Thoracic aorta (tissue), 2 donors: ENCODE data around the gene PRIM1. TPM values are rescaled to one million over a fixed set of nuclear protein-coding genes. Genes with fewer than 3 reads are reported as not detected.

Source experiments
- ATAC-seq: fragments of 150-250 bp; one replicate; pipeline ENCODE4 v1.8.0; 2017; ENCODE audit warnings: low read depth; ENCODE audit not compliant: insufficient number of reproducible peaks, low FRiP score
- DNase-seq: peaks from one replicate; pipeline ENCODE4 v3.0.0-alpha.2; 2020; ENCODE audit warnings: low spot score
- H3K27ac ChIP-seq, 2 donors: fragments of 200-600 bp; sonication (generic); 1 replicate in 1 of 2; 2 replicates in 1 of 2; pipeline ENCODE4 v1.5.1; 2016; ENCODE audit warnings: mild to moderate bottlenecking in 2 of 2, moderate library complexity in 2 of 2
- H3K27me3 ChIP-seq: fragments of 200-600 bp; sonication (generic); replicated peaks from 2 replicates; pipeline ENCODE4 v1.6.0; 2016; ENCODE audit warnings: mild to moderate bottlenecking; ENCODE audit not compliant: insufficient read depth
- H3K36me3 ChIP-seq: fragments of 200-600 bp; sonication (generic); one replicate; pipeline ENCODE4 v1.5.1; 2016
- H3K4me1 ChIP-seq, 2 donors: fragments of 200-600 bp; sonication (generic); 1 replicate in 1 of 2; 2 replicates in 1 of 2; pipeline versions ENCODE4 v1.5.1 to v1.6.0; 2016; ENCODE audit warnings: low read depth in 2 of 2, mild to moderate bottlenecking in 1 of 2; ENCODE audit not compliant: control insufficient read depth in 1 of 2
- H3K4me3 ChIP-seq: fragments of 200-600 bp; sonication (generic); 2 replicates; pipeline ENCODE4 v1.5.1; 2016; ENCODE audit warnings: mild to moderate bottlenecking
- H3K9me3 ChIP-seq: fragments of 200-600 bp; sonication (generic); 2 replicates; pipeline ENCODE4 v1.5.1; 2016
- total RNA-seq, 2 donors: library from RNA; depleted of rRNA; stranded (reverse); fragments of >200 nt; gene quantifications; one replicate each; pipeline versions ENCODE4 v1.1.0 to v1.2.3, GENCODE V29; 2016
- TF ChIP-seq, protein P1 (sequence below): fragments of 200-600 bp; sonication (generic); IDR thresholded peaks from one replicate; pipeline ENCODE4 v1.5.1; 2019; ENCODE audit warnings: antibody characterized with exemption

PRIM1 gene
- total RNA-seq, 2 donors from 2014 or later, result 2.3 to 4.0 TPM

DNA sequence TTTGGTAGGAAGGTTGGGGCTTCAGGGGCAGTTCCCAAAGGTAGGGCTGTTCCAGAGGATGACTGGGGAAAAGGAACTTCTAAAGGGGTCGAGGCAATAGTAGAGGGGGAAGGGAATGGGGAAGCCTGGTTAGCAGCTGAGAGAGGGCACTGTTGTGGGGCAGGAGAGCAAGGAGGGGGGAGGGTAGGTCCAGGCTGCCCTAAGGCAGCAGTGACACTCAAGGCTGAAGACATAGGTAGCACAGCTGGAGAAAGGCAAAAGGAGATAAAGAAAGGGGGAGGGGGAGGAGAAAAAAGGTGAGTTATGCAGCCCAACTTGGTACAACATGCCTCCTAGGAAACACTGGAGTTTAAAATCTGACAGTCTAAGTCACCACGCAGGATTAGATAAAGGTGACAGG, 30.9 kb downstream of the PRIM1 start:
- Histone ChIP-seq H3K9me3 (no peaks in the 10 kb centered on the region), H3K4me1 (peaks cover 41 to 53% of the 10 kb centered on the region in 2 donors), H3K36me3 (peaks cover 17% of the 10 kb centered on the region), H3K27me3 (no peaks in the 10 kb centered on the region), H3K4me3 (no peak overlapping the region), H3K27ac (no peak overlapping the region)
- ATAC-seq, result no peak
- TF ChIP-seq, protein P1, sequence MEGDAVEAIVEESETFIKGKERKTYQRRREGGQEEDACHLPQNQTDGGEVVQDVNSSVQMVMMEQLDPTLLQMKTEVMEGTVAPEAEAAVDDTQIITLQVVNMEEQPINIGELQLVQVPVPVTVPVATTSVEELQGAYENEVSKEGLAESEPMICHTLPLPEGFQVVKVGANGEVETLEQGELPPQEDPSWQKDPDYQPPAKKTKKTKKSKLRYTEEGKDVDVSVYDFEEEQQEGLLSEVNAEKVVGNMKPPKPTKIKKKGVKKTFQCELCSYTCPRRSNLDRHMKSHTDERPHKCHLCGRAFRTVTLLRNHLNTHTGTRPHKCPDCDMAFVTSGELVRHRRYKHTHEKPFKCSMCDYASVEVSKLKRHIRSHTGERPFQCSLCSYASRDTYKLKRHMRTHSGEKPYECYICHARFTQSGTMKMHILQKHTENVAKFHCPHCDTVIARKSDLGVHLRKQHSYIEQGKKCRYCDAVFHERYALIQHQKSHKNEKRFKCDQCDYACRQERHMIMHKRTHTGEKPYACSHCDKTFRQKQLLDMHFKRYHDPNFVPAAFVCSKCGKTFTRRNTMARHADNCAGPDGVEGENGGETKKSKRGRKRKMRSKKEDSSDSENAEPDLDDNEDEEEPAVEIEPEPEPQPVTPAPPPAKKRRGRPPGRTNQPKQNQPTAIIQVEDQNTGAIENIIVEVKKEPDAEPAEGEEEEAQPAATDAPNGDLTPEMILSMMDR, result no peak
- DNase-seq, result no peak

GRCh38 chr12:56720731-56721151, 31.4 kb downstream of the PRIM1 start:
- H3K4me1 ChIP-seq, result peaks cover 41 to 54% of the 10 kb centered on the region in 2 donors
- ATAC-seq (no peak), DNase-seq (no peak)
- H3K27ac ChIP-seq, result no peak overlapping the region
- H3K27me3 ChIP-seq, result no peaks in the 10 kb centered on the region
- peaks cover 17% of the 10 kb centered on the region for H3K36me3 ChIP-seq
- no peak overlapping the region for H3K4me3 ChIP-seq
- TF ChIP-seq, protein P1, result no peak
- no peaks in the 10 kb centered on the region for H3K9me3 ChIP-seq

DNA sequence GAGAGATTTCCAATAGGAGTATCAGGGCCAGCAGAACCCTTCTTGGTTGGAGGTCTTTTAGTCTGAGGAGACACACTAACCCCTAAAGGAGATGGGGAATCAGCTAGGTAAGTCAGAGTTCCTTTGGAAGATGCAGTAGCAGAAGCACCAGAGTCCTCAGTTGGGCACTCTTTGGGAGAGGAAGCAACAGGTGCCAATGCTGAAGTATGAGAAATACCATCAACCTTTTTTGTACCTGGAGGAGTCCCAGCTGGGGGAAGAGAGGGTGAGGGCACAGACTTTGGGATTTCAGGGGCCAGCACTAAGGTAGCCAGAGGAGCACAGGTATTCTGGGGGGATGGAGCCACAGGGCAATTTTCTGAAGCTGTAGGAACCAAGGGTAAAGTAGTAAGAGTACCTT, 33.1 kb downstream of the PRIM1 start:
- Histone ChIP-seq H3K4me1 (peaks cover 44 to 51% of the 10 kb centered on the region in 2 donors), H3K27me3 (no peaks in the 10 kb centered on the region), H3K36me3 (peaks cover 30% of the 10 kb centered on the region), H3K27ac (no peak overlapping the region), H3K4me3 (no peak overlapping the region), H3K9me3 (no peaks in the 10 kb centered on the region)
- DNase-seq, result no peak
- no peak for ATAC-seq
- TF ChIP-seq, protein P1, result no peak

GRCh38 chr12:56718636-56719035, 33.5 kb downstream of the PRIM1 start:
- no peaks in the 10 kb centered on the region for H3K9me3 ChIP-seq
- no peak for ATAC-seq
- no peak overlapping the region for H3K4me3 ChIP-seq
- H3K36me3 ChIP-seq, result peaks cover 35% of the 10 kb centered on the region
- no peak overlapping the region for H3K27ac ChIP-seq
- no peak for DNase-seq
- TF ChIP-seq, protein P1, result no peak
- peaks cover 41 to 47% of the 10 kb centered on the region in 2 donors for H3K4me1 ChIP-seq
- H3K27me3 ChIP-seq, result no peaks in the 10 kb centered on the region

- ATAC-seq (no peak), DNase-seq (no peak)
Measured at GRCh38 chr12:56718149-56718548, 34.0 kb downstream of the PRIM1 start.

More at GRCh38 chr12:56718149-56718548, 34.0 kb downstream of the PRIM1 start:
- no peaks in the 10 kb centered on the region for H3K9me3 ChIP-seq
- peaks cover 37 to 42% of the 10 kb centered on the region in 2 donors for H3K4me1 ChIP-seq
- H3K4me3 ChIP-seq, result no peak overlapping the region
- no peaks in the 10 kb centered on the region for H3K27me3 ChIP-seq
- H3K36me3 ChIP-seq, result peaks cover 39% of the 10 kb centered on the region
- H3K27ac ChIP-seq, result no peak overlapping the region
- TF ChIP-seq, protein P1, result no peak
